HEK293T (cell line): ENCODE measurements around the gene MAP2K3.
"Not testable (repeated sequence)": the region's sequence is repeated elsewhere in the genome, so short reads cannot be mapped to it uniquely, and the experiment has no call there.

Experiments used
- FOXM1 ChIP-seq: fragments of 450-650 bp; IDR thresholded peaks from 2 replicates; pipeline ENCODE4 v1.6.1; 2017; ENCODE audit warnings: mild to moderate bottlenecking, borderline replicate concordance
- L3MBTL2 ChIP-seq: fragments of 450-650 bp; conservative IDR thresholded peaks from 2 replicates; pipeline ENCODE4 v1.6.1; 2016; ENCODE audit warnings: mild to moderate bottlenecking
- LEF1 ChIP-seq: fragments of 450-650 bp; IDR thresholded peaks from 2 replicates; pipeline ENCODE4 v1.6.1; 2017; ENCODE audit warnings: mild to moderate bottlenecking, borderline replicate concordance
- TARDBP ChIP-seq: fragments of 450-650 bp; IDR thresholded peaks from 2 replicates; pipeline ENCODE4 v1.6.1; 2016

- TF ChIP-seq LEF1, TARDBP, FOXM1, L3MBTL2: not testable (repeated sequence)
Measured at GRCh38 chr17:21347660-21348059, 63.1 kb downstream of the MAP2K3 start.
